GM06990 (cell line): Measurements from ENCODE around the gene PITPNM3.

ENCODE experiments used
- DNase-seq: peaks from one replicate; pipeline ENCODE4 v3.0.0-alpha.2; 2011; ENCODE audit not compliant: insufficient read length; ENCODE audit errors: extremely low read depth
- H3K27me3 ChIP-seq: replicated peaks from 2 replicates; pipeline ENCODE4 v1.6.0; 2011; ENCODE audit warnings: low read length; ENCODE audit not compliant: control insufficient read depth, insufficient read depth
- H3K36me3 ChIP-seq: 2 replicates; pipeline ENCODE4 v1.5.1; 2011; ENCODE audit warnings: low read length; ENCODE audit not compliant: control insufficient read depth, insufficient read depth
- H3K4me3 ChIP-seq: replicated peaks from 2 replicates; pipeline ENCODE4 v1.5.1; 2011; ENCODE audit warnings: low read depth, mild to moderate bottlenecking, control low read depth, low read length
- CTCF ChIP-seq: IDR thresholded peaks from 2 replicates; pipeline ENCODE4 v1.5.1; 2011; ENCODE audit warnings: low read length, control low read depth, mild to moderate bottlenecking, inconsistent platforms; ENCODE audit not compliant: insufficient read depth, poor library complexity, severe bottlenecking

Gene PITPNM3

GRCh38 chr17:6449307-6449706 lies 107.0 kb downstream of the PITPNM3 start:
- TF ChIP-seq CTCF: no peak
- no peak overlapping the region for H3K4me3 ChIP-seq
- DNase-seq: no peak
- no peaks in the 10 kb centered on the region; the same call in 1 of the 2 replicates for H3K27me3 ChIP-seq
- no peaks in the 10 kb centered on the region; the same call in 1 of the 2 replicates for H3K36me3 ChIP-seq

- no peak for DNase-seq
- no peak overlapping the region for H3K4me3 ChIP-seq
- TF ChIP-seq CTCF: no peak
- H3K36me3 ChIP-seq: no peaks in the 10 kb centered on the region; the same call in 1 of the 2 replicates
- H3K27me3 ChIP-seq: no peaks in the 10 kb centered on the region; the same call in 1 of the 2 replicates
Observed at GRCh38 chr17:6448473-6448872, 107.9 kb downstream of the PITPNM3 start.

GRCh38 chr17:6446516-6447100 lies 109.7 kb downstream of the PITPNM3 start:
- Histone ChIP-seq H3K36me3 (no peaks in the 10 kb centered on the region; the same call in 1 of the 2 replicates), H3K27me3 (no peaks in the 10 kb centered on the region; the same call in 1 of the 2 replicates), H3K4me3 (no peak overlapping the region)
- no peak for DNase-seq
- no peak for TF ChIP-seq CTCF

GRCh38 chr17:6444571-6445335 lies 111.6 kb downstream of the PITPNM3 start:
- Histone ChIP-seq H3K36me3 (no peaks in the 10 kb centered on the region; the same call in 1 of the 2 replicates), H3K4me3 (peak overlapping the region; percentile 51), H3K27me3 (no peaks in the 10 kb centered on the region; the same call in none of the 2 replicates)
- no peak for TF ChIP-seq CTCF
- DNase-seq: no peak

- no peak for TF ChIP-seq CTCF
- Histone ChIP-seq H3K4me3 (peak within 1 kb of the TSS; percentile 51), H3K27me3 (no peaks in the 10 kb centered on the region; the same call in none of the 2 replicates), H3K36me3 (no peaks in the 10 kb centered on the region; the same call in 1 of the 2 replicates)
- peak; percentile 93 for DNase-seq
Observed at GRCh38 chr17:6443692-6444570, 112.4 kb downstream of the PITPNM3 start, which contains the start of gene PIMREG. PIMREG (plus strand) TSS chr17:6444455; CDS start chr17:6445111, 656 bp downstream.
